Prostate gland (tissue), 2 donors: ENCODE measurements around the gene FCER2.

Experiments used
- POLR2A ChIP-seq: fragments of 450-650 bp; IDR thresholded peaks from one replicate; pipeline ENCODE4 v1.6.1; 2016; ENCODE audit warnings: antibody characterized with exemption, mild to moderate bottlenecking
- TF ChIP-seq, protein P1 (sequence below), 4 experiments: fragments of 200-600 bp in 2 of 4; fragments of 450-650 bp in 2 of 4; sonication (generic) in 2 of 4; IDR thresholded peaks; 1 replicate in 3 of 4; 2 replicates in 1 of 4; pipeline ENCODE4 v1.5.1; 2016 to 2019; ENCODE audit warnings: antibody characterized with exemption in 4 of 4, mild to moderate bottlenecking in 2 of 4, moderate library complexity in 2 of 4

DNA sequence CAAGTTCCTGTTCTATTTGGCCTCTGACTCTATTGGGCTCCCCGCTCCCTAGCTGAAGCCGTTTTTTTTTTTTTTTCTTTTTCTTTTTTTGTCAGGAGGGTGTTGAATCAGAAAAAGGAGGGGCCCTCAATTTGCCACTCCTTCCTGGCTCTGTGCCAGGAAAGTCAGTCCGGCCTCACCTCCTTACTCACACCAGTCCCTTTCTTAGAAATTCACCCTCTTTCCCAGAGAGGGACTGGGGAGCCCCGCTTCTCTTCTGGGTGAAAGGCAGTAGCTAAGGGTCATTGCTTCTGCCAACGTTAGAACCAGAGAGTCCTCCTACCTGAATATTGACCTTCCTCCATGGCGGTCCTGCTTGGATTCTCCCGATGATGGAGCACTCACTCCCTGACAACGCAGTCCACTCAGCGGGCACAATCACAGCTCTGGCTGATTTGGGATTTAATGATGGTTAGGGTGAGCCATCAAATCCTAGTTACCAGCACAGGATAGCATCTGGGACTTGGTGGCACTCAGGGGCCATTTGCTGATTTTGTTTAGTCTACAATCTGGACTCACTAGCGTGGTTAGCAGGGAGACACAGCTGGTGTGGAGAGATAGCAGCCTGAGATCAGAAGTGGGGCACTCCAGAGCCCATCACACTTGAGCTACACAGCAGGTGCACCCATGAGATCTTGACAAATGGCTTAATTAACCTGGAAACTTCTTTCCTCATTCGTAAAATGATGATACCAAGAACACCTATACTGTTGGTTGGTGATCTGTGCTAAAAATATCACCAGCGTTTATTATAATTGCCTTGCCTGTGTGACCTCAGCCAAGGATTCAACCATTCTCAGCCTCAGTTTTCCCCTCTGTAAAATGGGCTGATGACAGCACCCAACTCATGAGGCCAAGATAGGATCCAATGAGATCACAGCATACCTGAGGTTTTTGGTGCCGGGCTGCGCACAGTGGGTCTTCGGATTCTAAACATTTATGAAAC lies 2.2 kb downstream of the FCER2 start:
- no peak for TF ChIP-seq POLR2A
- TF ChIP-seq, protein P1, sequence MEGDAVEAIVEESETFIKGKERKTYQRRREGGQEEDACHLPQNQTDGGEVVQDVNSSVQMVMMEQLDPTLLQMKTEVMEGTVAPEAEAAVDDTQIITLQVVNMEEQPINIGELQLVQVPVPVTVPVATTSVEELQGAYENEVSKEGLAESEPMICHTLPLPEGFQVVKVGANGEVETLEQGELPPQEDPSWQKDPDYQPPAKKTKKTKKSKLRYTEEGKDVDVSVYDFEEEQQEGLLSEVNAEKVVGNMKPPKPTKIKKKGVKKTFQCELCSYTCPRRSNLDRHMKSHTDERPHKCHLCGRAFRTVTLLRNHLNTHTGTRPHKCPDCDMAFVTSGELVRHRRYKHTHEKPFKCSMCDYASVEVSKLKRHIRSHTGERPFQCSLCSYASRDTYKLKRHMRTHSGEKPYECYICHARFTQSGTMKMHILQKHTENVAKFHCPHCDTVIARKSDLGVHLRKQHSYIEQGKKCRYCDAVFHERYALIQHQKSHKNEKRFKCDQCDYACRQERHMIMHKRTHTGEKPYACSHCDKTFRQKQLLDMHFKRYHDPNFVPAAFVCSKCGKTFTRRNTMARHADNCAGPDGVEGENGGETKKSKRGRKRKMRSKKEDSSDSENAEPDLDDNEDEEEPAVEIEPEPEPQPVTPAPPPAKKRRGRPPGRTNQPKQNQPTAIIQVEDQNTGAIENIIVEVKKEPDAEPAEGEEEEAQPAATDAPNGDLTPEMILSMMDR (IDR thresholded peaks at IDR 0.05) = no peak
